ENCODE results near the gene CAPN9. TPM values are rescaled to one million over a fixed set of nuclear protein-coding genes. Genes with fewer than 3 reads are reported as not detected.
"Not testable (repeated sequence)": the region's sequence is repeated elsewhere in the genome, so short reads cannot be mapped to it uniquely, and the experiment has no call there.

Gene CAPN9
- total RNA-seq, 2 donors from 2014 or later, result 0.45 to 0.59 TPM

- intact Hi-C loops (cut with DNase I), result no loop called here
- H3K9me3 ChIP-seq, result no peaks in the 10 kb centered on the region
- H3K27me3 ChIP-seq (replicated peaks; ENCODE audit: insufficient read depth), result no peaks in the 10 kb centered on the region
These were observed 19.1 kb downstream of the CAPN9 start for GRCh38 chr1:230766318-230766717.

GRCh38 chr1:230767859-230768612 is 20.8 kb downstream of the CAPN9 start:
- H3K27ac ChIP-seq; H3K9me3 ChIP-seq; H3K36me3 ChIP-seq; H3K4me1 ChIP-seq (replicated peaks); H3K4me3 ChIP-seq; DNase-seq (ENCODE audit: low spot score); intact Hi-C loops (cut with DNase I); H3K27me3 ChIP-seq (replicated peaks; ENCODE audit: insufficient read depth): not testable (repeated sequence)
- 81% methylated on average over 8 of the region's 8 CpGs for WGBS

More at GRCh38 chr1:230766318-230766717, 19.1 kb downstream of the CAPN9 start:
- Histone ChIP-seq H3K27ac (no peak overlapping the region), H3K4me3 (no peak overlapping the region), H3K4me1 (replicated peaks) (no peaks in the 10 kb centered on the region), H3K36me3 (no peaks in the 10 kb centered on the region)
- TF ChIP-seq CTCF (IDR thresholded peaks at IDR 0.05), result no peak
- no peak for TF ChIP-seq POLR2AphosphoS5 (IDR thresholded peaks at IDR 0.05)
- no peak for TF ChIP-seq POLR2A (IDR thresholded peaks at IDR 0.05)
- 93% methylated on average over 3 of the region's 3 CpGs for WGBS
- DNase-seq (ENCODE audit: low spot score), result no peak

GRCh38 chr1:230768903-230769570 is 21.8 kb downstream of the CAPN9 start:
- H3K27me3 ChIP-seq (replicated peaks; ENCODE audit: insufficient read depth), result no peaks in the 10 kb centered on the region

GRCh38 chr1:230770317-230770716 is 23.1 kb downstream of the CAPN9 start:
- Histone ChIP-seq H3K27ac (no peak overlapping the region), H3K4me1 (replicated peaks) (no peaks in the 10 kb centered on the region), H3K27me3 (replicated peaks; ENCODE audit: insufficient read depth) (no peaks in the 10 kb centered on the region), H3K9me3 (no peaks in the 10 kb centered on the region), H3K36me3 (no peaks in the 10 kb centered on the region), H3K4me3 (no peak overlapping the region)
- no peak for TF ChIP-seq POLR2A (IDR thresholded peaks at IDR 0.05)
- no peak for TF ChIP-seq POLR2AphosphoS5 (IDR thresholded peaks at IDR 0.05)
- no peak for TF ChIP-seq CTCF (IDR thresholded peaks at IDR 0.05)
- WGBS, result 72% methylated on average over 1 of the region's 1 CpG
- DNase-seq (ENCODE audit: low spot score), result no peak
- intact Hi-C loops (cut with DNase I), result loop anchor here (2.0 kb wide), 1 partner anchor 130 kb away; no protein-coding TSS in a partner anchor

More at GRCh38 chr1:230768903-230769570, 21.8 kb downstream of the CAPN9 start:
- Histone ChIP-seq H3K4me1 (replicated peaks) (no peaks in the 10 kb centered on the region), H3K36me3 (no peaks in the 10 kb centered on the region), H3K27ac (peak overlapping the region; percentile 10 to 23), H3K9me3 (no peaks in the 10 kb centered on the region), H3K4me3 (no peak overlapping the region)
- WGBS, result 55% methylated on average over 15 of the region's 15 CpGs
- DNase-seq (ENCODE audit: low spot score), result peak; percentile 61
- no peak for TF ChIP-seq POLR2A (IDR thresholded peaks at IDR 0.05)
- no peak for TF ChIP-seq CTCF (IDR thresholded peaks at IDR 0.05)
- peak; percentile 78 for TF ChIP-seq POLR2AphosphoS5 (IDR thresholded peaks at IDR 0.05)
- intact Hi-C loops (cut with DNase I), result no loop called here

- Histone ChIP-seq H3K4me1 (replicated peaks) (no peaks in the 10 kb centered on the region), H3K9me3 (no peaks in the 10 kb centered on the region), H3K27ac (no peak overlapping the region), H3K36me3 (no peaks in the 10 kb centered on the region), H3K27me3 (replicated peaks; ENCODE audit: insufficient read depth) (no peaks in the 10 kb centered on the region), H3K4me3 (no peak overlapping the region)
- TF ChIP-seq POLR2AphosphoS5 (IDR thresholded peaks at IDR 0.05) (no peak), POLR2A (IDR thresholded peaks at IDR 0.05) (no peak), CTCF (IDR thresholded peaks at IDR 0.05) (no peak)
- intact Hi-C loops (cut with DNase I), result loop anchor here (2.0 kb wide), 1 partner anchor 131 kb away; no protein-coding TSS in a partner anchor
- 73% methylated on average over 13 of the region's 13 CpGs for WGBS
- no peak for DNase-seq (ENCODE audit: low spot score)
These were observed 24.7 kb downstream of the CAPN9 start for GRCh38 chr1:230771773-230772354.

All from prostate gland (tissue), 2 donors.